B cell (primary cell): Measurements from ENCODE around the gene NME3. TPM values are rescaled to one million over a fixed set of nuclear protein-coding genes. Genes with fewer than 3 reads are reported as not detected.

ENCODE experiments used
- ATAC-seq: fragments of 200-7000 bp; cut with Tn5 transposase; one replicate; pipeline ENCODE4 v1.10.0; 2021; ENCODE audit warnings: low read depth, mild to moderate bottlenecking, moderate number of reproducible peaks, moderate library complexity
- CTCF ChIA-PET: fragments of 350-600 bp; sonication (Branson Sonifier 250); formaldehyde crosslinking; loops from one replicate; lab custom pipeline; 2021; ENCODE audit warnings: antibody characterized with exemption, inconsistent platforms; lab: Charles Lee
- POLR2A ChIA-PET: fragments of 350-600 bp; sonication (Branson Sonifier 250); formaldehyde crosslinking; loops from one replicate; lab custom pipeline; 2021; ENCODE audit warnings: antibody characterized with exemption; lab: Charles Lee
- DNase-seq: peaks from one replicate; pipeline ENCODE4 v3.0.0; 2013
- H2AFZ ChIP-seq: 2 replicates; pipeline ENCODE4 v1.6.1; 2012; ENCODE audit warnings: mild to moderate bottlenecking, low read depth, low read length; ENCODE audit not compliant: insufficient read depth, poor library complexity, severe bottlenecking
- H3K27ac ChIP-seq, 2 donors: 1 replicate in 1 of 2; 2 replicates in 1 of 2; pipeline ENCODE4 v1.5.1; 2012 to 2013; ENCODE audit warnings: low read length in 2 of 2, mild to moderate bottlenecking in 2 of 2, moderate library complexity in 1 of 2
- H3K27me3 ChIP-seq, 4 experiments: fragments of 200-600 bp in 1 of 4; sonication (generic) in 1 of 4; replicated peaks in 1 of 4; 1 replicate in 2 of 4; 2 replicates in 2 of 4; pipeline versions ENCODE4 v1.6.1 to v1.7.0; 2013 to 2016; ENCODE audit warnings: low read length in 3 of 4, mild to moderate bottlenecking in 2 of 4, mixed read lengths in 1 of 4, moderate library complexity in 1 of 4; ENCODE audit not compliant: insufficient read depth in 4 of 4, control insufficient read depth in 3 of 4; ENCODE audit errors: control extremely low read depth in 1 of 4
- H3K36me3 ChIP-seq, 2 experiments: replicated peaks in 1 of 2; 1 replicate in 1 of 2; 2 replicates in 1 of 2; pipeline versions ENCODE4 v1.6.1 to v1.7.1; 2013; ENCODE audit warnings: low read length in 1 of 2; ENCODE audit not compliant: insufficient read depth in 2 of 2, control insufficient read depth in 1 of 2; ENCODE audit errors: control extremely low read depth in 1 of 2, extremely low read depth in 1 of 2
- H3K4me1 ChIP-seq, 2 donors: fragments of 200-600 bp in 1 of 2; sonication (generic) in 1 of 2; 1 replicate in 1 of 2; 2 replicates in 1 of 2; pipeline versions ENCODE4 v1.5.1 to v1.6.1; 2013 to 2017; ENCODE audit warnings: low read length in 2 of 2; ENCODE audit not compliant: control insufficient read depth in 2 of 2, insufficient read depth in 2 of 2
- H3K4me2 ChIP-seq: replicated peaks from 2 replicates; pipeline ENCODE3; 2012; ENCODE audit warnings: mild to moderate bottlenecking, low read depth, low read length; ENCODE audit not compliant: poor library complexity, severe bottlenecking
- H3K4me3 ChIP-seq, 5 experiments: fragments of 200-600 bp in 1 of 5; sonication (generic) in 1 of 5; 1 replicate in 3 of 5; 2 replicates in 2 of 5; pipeline versions ENCODE4 v1.5.1 to v1.7.0; 2011 to 2016; ENCODE audit warnings: low read length in 4 of 5, mild to moderate bottlenecking in 4 of 5, low read depth in 2 of 5, control low read depth in 1 of 5, moderate library complexity in 1 of 5; ENCODE audit not compliant: insufficient read depth in 1 of 5; ENCODE audit errors: control extremely low read depth in 1 of 5, extremely low read depth in 1 of 5
- H3K79me2 ChIP-seq: fragments of 200-600 bp; sonication (generic); one replicate; pipeline ENCODE4 v1.6.0; 2016; ENCODE audit warnings: low read length; ENCODE audit not compliant: control insufficient read depth, insufficient read depth
- H3K9ac ChIP-seq: fragments of 200-600 bp; sonication (generic); 2 replicates; pipeline ENCODE4 v1.6.1; 2017; ENCODE audit warnings: mild to moderate bottlenecking, low read length, moderate library complexity
- H3K9me3 ChIP-seq, 3 donors: one replicate each; pipeline versions ENCODE4 v1.6.1 to v1.7.1; 2013; ENCODE audit warnings: low read length in 2 of 3; ENCODE audit not compliant: control insufficient read depth in 2 of 3, insufficient read depth in 1 of 3; ENCODE audit errors: control extremely low read depth in 1 of 3
- H4K20me1 ChIP-seq: 2 replicates; pipeline ENCODE4 v1.6.0; 2012; ENCODE audit warnings: mild to moderate bottlenecking, low read length; ENCODE audit not compliant: insufficient read depth, control insufficient read depth, poor library complexity, severe bottlenecking
- H3K27ac Mint-ChIP-seq: one replicate; pipeline ENCODE4 v1.8.0; 2021; ENCODE audit warnings: mixed read lengths
- H3K27me3 Mint-ChIP-seq: one replicate; pipeline ENCODE4 v1.8.0; 2021; ENCODE audit warnings: mixed read lengths
- H3K4me1 Mint-ChIP-seq: one replicate; pipeline ENCODE4 v1.8.0; 2021; ENCODE audit warnings: mixed read lengths
- H3K4me3 Mint-ChIP-seq: one replicate; pipeline ENCODE4 v1.8.0; 2021; ENCODE audit warnings: mixed read lengths
- H3K9me3 Mint-ChIP-seq: one replicate; pipeline ENCODE4 v1.8.0; 2022; ENCODE audit warnings: mixed read lengths; ENCODE audit not compliant: insufficient read depth
- CTCF ChIP-seq: fragments of 200-600 bp; IDR thresholded peaks from one replicate; pipeline ENCODE4 v1.8.0; 2022; ENCODE audit warnings: antibody characterized with exemption, mild to moderate bottlenecking
- EZH2 ChIP-seq: IDR thresholded peaks from 2 replicates; pipeline ENCODE4 v1.6.1; 2012; ENCODE audit warnings: borderline replicate concordance, low read depth, mild to moderate bottlenecking, moderate library complexity, low read length; ENCODE audit not compliant: insufficient read depth, poor library complexity, severe bottlenecking
- WGBS: methylation state at CpG from one replicate; pipeline ENCODE4 v1.1.5; 2013; ENCODE audit warnings: missing lambda C conversion rate; ENCODE audit not compliant: insufficient coverage; 5-methylcytosine and 5-hydroxymethylcytosine counted together
- intact Hi-C: fragments of 100-400 bp; cut with micrococcal nuclease; formaldehyde crosslinking; loops from one replicate; pipeline ENCODE4 v1.10.0; 2022
- polyA plus RNA-seq: library from polyadenylated mRNA; depleted of rRNA; stranded (reverse); fragments of >200 nt; gene quantifications from 2 replicates; pipeline ENCODE4 v1.2.3, GENCODE V29; 2012
- total RNA-seq, 2 donors: library from RNA; stranded (reverse); fragments of 120-200 nt in 1 of 2; gene quantifications; 1 replicate in 1 of 2; 2 replicates in 1 of 2; pipeline versions ENCODE4 v1.2.3 to v1.2.4, GENCODE V29; 2013 to 2022

The NME3 gene
- total and polyA plus RNA-seq, 2 donors (not counting 1 experiment from before 2014, with no cell fraction given) = 63.2 to 150 TPM

GRCh38 chr16:1779234-1779701 lies 7.9 kb upstream of the NME3 start:
- peak overlapping the region; percentile 32 for H3K27ac Mint-ChIP-seq
- intact Hi-C loops = no loop called here
- no peak for DNase-seq

More at GRCh38 chr16:1779234-1779701, 7.9 kb upstream of the NME3 start:
- H3K4me3 ChIP-seq = no peak overlapping the region
- Mint-ChIP-seq H3K9me3 (no peaks in the 10 kb centered on the region), H3K27me3 (no peaks in the 10 kb centered on the region), H3K4me3 (no peak overlapping the region), H3K4me1 (peaks cover 28% of the 10 kb centered on the region)
- peaks cover 76% of the 10 kb centered on the region for H4K20me1 ChIP-seq
- no peaks in the 10 kb centered on the region for H3K27me3 ChIP-seq
- WGBS = 97% methylated on average over 7 of the region's 8 CpGs
- no peak overlapping the region for H3K27ac ChIP-seq
- TF ChIP-seq CTCF (no peak), EZH2 (no peak)
- peaks cover 15 to 42% of the 10 kb centered on the region in 2 donors for H3K4me1 ChIP-seq
- H3K79me2 ChIP-seq = peaks cover 49% of the 10 kb centered on the region
- ChIA-PET CTCF (interaction anchor here (1.3 kb wide), 1 partner anchor 69 kb away, joined by 3 read pairs; no protein-coding TSS in a partner anchor), POLR2A (no interaction called here)
- H2AFZ ChIP-seq = no peak overlapping the region
- peaks cover 0 to 29% of the 10 kb centered on the region in 2 experiments for H3K36me3 ChIP-seq
- no peak overlapping the region for H3K4me2 ChIP-seq
- no peaks in the 10 kb centered on the region for H3K9me3 ChIP-seq
- no peak overlapping the region for H3K9ac ChIP-seq
- no peak for ATAC-seq
